ENCODE results near the gene RASL10B.
"Not testable (repeated sequence)": the region's sequence is repeated elsewhere in the genome, so short reads cannot be mapped to it uniquely, and the experiment has no call there.

RASL10B gene, protein sequence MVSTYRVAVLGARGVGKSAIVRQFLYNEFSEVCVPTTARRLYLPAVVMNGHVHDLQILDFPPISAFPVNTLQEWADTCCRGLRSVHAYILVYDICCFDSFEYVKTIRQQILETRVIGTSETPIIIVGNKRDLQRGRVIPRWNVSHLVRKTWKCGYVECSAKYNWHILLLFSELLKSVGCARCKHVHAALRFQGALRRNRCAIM

DNA sequence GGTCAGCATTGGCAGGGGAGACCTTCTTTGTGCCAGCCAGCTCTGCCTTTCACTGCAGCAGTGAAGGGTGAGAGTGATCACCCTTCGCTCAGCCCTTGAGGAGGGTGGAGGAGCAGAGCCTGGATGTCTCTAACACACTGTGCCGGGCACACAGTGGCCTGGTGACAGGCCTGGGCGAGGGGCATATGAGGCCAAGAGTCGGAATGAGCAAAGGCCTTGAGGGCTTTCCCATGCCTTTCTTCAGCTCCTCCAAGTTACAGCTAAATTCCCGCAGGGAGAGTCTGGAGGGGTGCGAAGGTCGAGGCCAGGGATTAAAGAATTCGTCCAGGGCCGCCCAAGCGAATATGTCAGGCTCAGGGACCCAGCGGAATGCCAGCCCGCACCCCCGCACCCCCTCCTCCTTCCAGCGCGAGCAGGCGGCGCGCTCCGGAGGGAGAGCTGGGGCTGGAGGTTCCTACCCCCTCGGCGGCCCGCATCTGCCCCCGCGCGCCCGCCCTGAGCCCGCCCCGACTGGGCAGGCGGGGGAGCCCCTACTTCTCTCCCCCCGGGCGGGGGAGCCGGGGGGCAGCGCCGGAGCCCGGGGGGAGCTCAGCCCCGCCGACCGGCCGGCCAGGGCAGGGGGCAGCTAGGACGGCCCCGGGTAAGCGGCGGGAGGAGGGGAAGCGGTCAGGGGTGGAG lies at the start of gene RASL10B:
Gene RASL10B, plus strand, starts transcription at position 401 of the 678 bp plus-strand sequence. CDS start 3,546 bp downstream, outside the sequence.
- DNase-seq: peak; percentile 38

DNA sequence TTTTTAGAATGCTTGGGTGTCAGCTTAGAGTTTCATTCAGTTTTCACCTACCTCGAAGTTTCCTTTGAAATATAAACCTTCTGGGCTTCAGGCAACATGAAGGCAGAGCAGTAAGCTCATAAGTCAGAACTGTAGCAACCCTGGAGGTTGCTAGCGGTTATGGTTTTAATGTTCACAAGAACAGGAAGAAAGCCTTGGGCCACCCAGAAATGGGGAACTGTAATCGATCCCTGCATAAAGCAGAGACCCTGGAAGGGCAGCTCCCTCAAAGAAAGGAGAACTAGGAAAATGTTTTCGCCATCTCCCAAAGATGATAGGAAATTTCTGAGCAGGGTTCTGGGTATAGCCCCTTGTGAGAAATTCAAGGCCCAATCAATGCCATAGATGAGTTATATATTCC lies 47.8 kb upstream of the RASL10B start:
- no peak for DNase-seq

DNA sequence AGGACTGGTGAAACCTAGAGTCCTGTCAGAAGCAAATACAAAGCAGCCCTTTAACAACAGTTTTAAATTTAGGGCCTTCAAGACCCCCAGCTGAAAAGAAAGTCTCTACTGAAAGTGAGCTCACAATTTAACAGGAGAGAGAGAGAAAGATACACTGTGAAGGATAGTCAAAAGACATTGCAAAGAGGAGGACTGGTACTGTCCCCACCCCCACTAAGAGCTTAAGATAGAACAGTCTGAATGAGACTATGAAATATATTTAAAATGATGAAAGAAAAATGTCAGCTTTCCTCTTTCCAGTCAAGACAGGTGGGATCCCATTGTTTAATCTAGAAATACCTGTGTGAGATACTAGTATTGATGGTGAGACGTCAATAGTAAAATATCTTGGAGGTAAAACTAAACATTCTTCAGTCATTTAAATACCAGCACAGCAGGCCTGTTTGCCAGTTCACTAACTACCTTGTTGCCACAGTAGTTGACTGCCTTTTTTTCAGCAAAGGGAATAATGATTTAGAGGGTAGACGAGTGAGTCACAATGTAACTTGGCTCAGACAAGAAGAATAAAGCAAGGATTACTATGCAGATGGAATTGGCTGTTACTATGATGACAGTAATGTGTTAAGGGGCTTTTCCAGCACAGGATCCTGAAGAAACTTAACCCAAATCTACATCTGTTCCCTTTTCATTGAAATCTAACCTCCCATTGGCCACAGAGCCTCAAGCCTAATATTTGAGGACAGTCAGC lies 47.2 kb upstream of the RASL10B start:
- peak; percentile 71 for DNase-seq

DNA sequence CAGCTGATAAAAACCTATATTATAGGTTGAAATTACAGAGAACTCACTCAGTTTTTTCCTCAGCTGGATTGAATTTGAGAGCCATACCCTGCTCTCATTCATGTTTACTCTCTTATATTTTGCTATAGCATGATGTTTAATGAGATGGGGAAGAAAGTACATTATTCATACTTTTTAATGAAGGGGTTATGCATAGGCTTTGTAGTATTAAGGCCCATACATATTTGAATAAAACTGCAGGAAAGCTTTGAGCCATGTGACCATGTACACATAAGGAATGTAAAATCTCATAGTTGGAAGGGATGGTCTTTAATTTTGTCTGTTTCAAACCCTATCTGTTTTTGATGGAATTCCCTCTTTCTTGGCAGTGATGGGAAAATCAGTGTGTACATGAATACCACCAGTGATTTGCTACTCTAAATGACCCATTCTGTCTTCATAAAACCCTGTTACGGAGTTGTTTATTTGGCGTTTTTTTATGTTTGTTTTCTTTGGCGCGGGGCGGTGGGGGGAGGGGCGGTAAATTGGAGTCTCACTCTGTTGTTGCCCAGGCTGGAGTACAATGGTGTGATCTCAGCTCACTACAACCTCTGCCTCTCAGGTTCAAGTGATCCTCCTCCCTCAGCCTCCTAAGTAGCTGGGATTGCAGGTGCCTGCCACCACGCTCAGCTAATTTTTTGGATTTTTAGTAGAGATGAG lies 38.8 kb upstream of the RASL10B start:
- no peak for DNase-seq

DNA sequence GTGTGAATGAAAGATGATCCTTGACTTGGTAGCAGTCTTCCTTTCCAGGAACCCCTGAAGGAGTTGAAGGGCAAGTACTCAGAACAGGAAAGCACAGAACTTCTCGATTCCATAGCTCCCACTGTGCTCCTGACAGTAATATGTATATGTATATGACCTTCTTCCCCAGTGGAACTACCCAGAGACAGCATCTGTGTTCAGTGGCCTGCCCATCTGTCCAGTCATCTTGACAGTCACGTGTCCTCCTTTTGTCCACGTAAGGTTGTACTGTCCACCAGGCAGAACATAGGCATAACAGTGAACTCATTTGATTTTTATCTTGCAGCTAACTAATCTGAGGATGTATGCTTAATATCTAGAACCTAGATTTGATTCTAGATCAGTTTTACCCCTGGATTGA lies 37.8 kb upstream of the RASL10B start:
- no peak for DNase-seq

DNA sequence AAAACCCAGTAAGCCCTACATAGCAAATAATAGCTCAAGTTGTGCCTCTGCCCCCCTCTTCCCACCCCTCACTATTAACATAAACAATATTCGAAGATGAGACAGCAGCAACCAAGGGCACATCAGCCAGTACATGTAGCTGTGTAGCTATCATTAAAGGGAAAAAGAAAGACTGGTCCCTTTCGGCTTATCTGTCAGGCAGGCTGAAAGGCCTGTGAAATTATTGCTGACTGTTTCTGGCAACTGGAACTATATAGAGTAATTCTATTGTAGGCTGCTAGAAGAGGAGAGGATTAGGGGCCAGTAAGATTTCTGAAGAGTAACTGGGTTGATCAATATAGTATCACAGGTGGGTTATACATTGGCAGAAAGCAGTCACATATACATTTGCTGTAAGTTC lies 36.5 kb upstream of the RASL10B start:
- DNase-seq: no peak

DNA sequence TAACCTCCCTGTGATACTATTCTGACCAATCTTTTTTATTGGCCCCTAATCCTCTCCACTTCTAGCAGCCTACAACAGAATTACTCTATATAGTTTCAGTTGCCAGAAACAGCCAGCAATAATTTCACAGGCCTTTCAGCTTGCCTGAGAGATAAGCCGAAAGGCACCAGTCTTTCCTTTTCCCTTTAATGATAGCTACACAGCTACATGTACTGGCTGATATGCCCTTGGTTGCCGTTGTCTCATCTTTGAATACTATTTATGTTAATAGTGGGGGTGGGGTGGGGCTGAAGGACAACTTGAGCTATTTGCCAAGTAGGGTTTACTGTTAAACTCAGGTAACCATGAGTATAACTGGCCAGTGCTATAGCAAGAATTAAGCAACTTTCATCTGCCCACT lies 35.8 kb upstream of the RASL10B start:
- no peak for DNase-seq

DNA sequence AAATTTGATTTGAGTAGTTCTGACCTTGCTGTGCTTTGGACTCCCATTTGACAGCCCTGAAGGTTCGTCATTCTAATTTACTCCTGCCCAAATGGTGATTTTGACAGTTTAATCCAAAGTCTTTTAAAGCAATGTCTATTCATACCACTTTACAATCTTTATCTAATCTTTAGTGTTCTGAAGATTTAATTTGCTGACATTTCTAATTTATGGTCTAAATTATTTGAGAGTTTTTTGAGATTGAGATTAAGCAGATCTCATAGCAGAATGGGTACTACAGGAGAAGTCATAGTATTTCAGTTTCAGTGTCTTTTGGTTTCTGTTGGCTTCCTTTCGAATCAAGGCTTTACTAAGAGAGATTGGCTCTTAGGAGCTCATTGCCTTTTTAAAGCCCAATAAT lies 32.6 kb upstream of the RASL10B start:
- no peak for DNase-seq

DNA sequence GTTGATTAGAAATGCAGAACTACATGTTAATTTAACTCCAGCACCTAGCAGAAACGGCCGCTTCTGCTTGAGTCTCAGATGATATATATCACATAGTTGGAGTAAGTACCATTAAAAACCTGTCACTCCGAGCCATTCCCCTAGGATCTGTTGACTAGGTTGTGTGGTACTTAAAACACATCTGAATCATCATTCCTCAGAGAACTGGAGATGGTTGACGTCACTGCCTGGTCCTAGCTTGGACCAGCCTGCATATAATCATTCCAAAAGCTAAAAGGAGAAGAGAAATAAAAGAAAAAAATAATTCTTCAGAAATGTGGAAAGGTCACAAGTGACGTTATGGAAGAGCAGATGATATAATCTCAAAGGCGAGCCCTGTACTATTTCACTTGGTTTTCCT lies 31.3 kb upstream of the RASL10B start:
- DNase-seq: peak; percentile 11

DNA sequence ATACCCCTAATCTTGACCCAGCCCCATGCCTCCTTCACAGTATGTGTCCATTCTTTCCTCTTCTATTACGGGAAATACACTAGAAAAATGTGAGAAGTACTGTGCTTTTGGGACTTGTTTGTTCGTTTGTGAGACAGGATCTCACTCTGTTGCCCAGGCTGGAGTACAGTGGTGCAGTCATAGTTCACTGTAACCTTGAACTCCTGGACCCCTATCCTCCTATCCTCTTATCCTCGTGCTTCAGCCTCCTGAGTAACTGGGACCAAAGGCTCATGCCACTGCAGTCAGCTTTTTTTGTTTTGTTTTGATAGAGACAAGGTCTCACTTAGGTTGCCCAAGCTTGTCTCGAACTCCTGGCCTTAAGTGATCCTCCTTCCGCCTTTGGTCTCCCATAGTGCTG lies 29.9 kb upstream of the RASL10B start:
- DNase-seq: no peak

DNA sequence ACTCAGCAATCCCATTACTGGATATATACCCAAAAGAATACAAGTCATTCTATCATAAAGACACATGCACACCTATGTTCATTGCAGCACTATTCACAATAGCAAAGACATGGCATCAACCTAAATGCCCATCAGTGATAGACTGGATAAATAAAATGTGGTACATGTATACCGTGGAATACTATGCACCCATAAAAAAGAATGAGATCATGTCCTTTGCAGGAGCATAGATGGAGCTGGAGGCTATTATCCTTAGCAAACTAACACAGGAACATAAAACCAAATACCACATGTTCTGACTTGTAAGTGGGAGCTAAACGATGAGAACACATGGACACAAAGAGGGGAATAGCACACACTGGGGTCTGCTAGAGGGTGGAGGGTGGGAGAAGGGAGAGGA lies 28.1 kb upstream of the RASL10B start:
- not testable (repeated sequence) for DNase-seq

DNA sequence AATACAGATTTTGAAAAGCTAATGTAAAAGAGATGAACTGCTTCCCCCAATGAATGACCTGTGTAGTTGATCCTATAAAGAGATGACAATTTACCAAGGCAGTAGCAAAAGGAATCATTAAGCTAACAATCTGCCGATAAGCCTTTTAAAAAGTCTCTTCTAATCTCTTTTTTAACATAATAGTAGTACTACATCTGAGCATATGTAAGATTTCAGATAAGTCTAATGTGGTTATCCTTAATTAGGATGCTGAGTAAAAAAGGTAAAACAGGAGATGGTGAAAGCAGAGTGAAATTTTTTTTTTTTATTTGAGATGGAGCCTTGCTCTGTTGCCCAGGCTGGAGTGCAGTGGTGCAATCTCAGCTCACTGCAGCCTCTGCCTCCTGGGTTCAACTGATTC lies 26.2 kb upstream of the RASL10B start:
- DNase-seq: no peak

DNA sequence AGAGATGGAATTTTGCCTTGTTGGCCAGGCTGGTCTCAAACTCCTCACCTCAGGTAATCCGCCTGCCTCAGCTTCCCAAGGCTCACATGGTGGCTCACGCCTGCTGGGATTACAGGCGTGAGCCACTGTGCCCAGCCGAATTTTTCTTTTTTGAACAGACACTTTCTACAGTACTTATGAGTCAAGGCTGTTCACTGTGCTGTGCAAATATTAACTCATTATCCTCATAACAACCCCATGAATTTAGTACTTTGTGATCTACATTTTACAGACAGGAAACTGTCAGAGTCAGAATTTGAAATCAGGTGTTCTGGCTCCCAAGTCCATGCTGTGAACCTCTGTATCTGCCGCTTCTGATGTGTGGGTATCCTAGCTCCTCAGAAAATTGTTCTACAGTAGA lies 25.7 kb upstream of the RASL10B start:
- DNase-seq: no peak

DNA sequence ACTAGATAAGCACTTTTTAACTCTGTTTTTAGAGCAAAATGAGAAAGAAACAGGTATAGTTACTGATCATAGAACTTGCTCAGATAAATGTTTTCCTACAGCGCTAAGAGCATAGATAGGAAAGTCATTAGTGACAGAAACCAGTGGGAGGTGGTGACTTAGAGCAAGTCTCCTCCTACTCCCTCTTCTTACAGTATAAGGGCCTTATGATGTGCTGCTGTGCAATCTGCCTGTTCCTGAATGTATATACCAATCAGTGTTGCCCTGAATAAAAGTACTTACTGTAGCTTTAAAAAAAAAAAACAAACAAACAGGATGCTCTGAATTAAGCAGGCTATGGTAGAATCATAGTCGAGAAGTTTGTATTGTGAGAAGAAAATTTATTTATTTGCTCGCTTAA lies 23.3 kb upstream of the RASL10B start:
- DNase-seq: no peak

DNA sequence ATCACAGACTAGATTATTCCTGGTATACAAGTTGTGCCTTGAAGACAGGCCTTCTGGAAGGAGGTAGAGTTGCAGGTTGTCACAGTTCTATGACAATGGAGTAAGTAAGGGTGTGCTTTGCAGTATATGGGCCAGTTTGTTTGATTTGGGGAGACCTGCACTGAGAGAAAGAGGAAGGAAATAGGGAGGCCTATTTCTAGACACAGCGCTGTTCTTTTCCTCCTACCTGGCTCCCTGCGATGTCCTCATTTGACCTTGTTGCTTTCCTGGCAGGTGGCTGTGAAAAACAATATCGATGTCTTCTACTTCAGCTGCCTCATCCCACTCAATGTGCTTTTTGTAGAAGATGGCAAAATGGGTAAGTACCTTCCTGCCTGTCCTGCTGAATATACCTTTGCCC lies 22.5 kb upstream of the RASL10B start:
- no peak for DNase-seq

DNA sequence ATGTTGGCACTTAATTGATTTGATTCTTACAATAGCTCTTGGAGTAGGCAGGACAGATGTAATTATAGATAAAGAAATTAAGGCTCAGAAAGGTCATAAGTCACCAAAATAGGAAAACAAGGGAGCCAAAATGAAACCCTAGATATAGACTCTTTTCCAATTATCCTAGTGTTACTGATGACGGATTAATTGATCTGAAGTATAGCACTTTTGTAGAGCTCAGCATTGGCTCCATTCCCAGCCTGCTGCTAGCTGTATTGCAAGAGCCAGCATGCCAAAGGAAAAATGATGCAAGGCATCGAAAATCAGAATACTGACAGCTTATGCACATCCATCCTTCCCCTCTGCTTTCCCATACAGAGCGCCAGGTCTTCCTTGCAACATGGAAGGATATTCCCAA lies 21.6 kb upstream of the RASL10B start:
- peak; percentile 86 for DNase-seq

DNA sequence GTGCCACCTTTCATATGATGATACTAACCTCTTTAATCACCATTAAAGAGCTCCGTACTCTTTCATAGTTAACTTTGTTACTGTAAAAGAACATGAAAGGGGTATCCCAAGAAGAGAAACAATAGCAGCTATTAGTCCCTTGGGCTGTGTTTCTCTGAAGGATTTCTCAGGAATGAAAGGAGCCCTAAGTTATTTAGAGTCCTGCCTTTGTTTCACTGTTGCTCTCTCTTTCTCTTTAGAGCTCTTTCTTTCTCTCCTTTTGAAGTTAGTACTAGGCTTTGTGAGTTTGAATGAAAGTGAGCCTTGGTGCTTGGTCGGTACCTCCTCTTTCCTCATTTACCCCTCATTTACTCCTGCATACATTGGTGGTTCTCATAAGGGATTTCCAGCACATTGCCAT lies 20.5 kb upstream of the RASL10B start:
- no peak for DNase-seq

DNA sequence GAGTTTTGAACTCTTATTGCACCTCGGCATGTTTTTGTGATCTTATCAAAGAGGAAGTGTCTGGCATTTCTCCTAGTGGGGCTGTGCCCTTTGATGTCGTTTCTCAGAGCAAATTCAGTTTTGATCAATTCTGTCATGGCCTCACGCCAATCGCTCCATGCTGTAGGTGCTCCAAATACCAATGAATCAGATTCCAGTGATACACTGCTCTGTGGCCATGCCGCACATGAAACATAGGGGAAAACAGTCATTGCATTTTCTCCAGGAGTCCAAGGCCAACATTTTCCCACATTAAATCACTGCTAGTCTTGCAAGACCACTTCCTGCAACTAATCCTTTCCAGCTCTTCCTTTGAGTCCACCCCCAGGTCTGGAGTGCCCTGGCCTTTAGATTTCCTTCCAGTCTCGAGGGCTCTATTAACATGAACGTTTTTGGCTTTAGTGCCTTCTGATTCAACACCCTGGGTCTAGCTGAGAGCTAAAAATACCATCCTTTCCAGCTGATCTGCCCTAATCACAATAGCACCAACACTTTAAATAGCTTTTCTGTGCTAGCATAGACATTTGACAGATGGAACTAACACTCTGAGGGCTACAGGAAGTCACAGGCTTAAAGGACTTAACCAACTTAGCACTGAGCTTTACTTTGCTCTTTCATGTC lies 18.2 kb upstream of the RASL10B start:
- DNase-seq: peak; percentile 97

DNA sequence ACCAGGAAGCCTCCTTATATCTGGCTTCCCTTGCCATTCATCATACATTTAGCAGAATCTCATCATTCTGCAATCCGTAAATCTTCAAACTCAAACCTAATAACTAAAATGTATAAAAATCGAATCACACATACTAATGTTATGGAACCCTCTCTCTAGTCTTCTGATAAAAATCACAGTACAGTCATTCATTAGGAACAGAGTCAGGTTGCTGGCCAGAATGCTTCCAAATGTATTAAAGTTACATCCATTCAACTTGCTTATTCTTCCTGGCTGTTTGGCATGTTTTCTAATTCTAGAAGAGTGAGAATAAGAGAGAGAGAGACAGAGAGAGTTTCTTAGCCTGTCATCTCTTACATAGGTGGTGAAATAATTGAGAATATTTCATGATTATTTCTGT lies 16.5 kb upstream of the RASL10B start:
- DNase-seq: no peak

DNA sequence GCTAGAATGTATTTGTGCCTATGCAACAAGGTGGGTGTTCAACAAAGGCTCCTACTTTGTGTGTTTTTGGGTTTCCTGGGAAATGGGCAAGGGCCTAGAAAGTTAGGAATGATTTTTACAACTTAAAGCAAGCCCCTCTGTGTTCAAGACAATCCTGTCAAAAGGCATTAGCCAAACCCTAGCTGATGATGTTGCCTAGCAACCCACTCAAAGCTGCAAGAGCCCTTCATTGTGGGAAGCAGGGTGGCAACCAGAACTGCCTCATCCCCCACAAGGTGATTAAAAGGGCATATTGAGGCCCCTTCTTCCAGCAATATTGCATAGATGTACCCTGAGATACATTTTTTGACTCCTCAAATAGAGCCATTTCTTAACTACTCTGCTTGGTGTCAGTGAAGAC lies 16.0 kb upstream of the RASL10B start:
- DNase-seq: no peak

DNA sequence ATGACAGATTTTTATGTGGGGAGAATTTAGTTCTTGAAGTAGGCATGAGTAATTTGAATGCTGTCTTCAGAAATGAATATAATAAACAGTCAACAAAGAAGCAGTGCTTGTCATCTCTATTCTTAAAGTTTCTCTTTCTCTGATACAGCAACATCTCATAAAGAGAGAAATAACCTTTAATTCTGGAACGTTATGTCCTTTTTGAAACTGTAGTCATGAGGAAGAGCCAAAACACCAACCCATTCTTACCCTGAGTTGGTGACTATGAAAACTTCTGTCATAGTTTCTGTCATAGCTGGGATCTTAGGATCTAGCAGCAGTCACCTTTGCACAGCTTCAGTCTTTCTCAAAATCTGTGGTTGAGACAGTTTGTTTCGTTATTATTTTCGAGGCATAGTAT lies 15.3 kb upstream of the RASL10B start:
- DNase-seq: no peak

DNA sequence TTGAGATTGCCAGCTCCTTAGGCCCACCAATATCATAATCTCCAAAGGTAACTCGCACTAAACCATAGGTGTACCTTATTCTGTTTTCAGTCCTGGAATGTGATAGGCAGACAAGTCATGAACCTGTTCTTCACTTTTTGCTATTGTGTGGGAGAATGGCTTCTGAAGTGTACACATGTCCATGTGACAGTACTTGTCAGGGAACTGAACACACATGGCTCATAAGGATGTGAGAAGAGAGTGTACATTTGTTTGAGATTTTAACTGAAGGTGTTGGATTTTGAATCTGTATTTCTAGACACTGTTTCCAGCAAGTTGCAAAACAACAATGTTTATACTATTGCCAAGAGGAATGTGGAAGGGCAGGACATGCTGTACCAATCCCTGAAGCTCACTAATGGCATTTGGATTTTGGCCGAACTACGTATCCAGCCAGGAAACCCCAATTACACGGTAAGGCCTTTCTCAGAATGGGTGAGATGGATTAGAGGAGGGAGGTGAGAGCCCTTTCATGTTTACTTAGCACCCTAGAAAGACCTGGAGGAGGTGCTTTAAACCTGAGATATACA lies 14.5 kb upstream of the RASL10B start:
- DNase-seq: no peak

DNA sequence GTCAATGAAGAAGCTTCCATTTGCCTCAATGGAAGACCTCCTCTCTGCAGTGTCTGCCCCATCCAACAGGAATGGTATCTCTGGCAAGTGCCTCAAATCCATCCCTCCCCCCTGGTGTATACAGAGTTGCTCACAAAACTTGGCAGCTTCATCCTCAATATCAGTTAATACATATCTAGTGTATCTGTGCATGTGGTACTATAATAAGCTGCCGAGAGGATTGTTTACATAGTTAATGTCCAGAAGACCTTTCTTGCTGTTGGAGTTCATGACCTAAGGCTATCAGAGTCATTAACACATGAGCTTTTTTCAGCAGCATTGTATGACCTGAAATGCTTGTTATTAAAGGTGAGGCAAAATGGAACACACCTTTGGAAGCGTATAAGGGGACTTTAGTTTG lies 14.0 kb upstream of the RASL10B start:
- DNase-seq: no peak

All from fibroblast of upper back skin (primary cell).